Epithelial cell of esophagus (primary cell): ENCODE results near the gene ZCCHC24.
"Not testable (repeated sequence)": the region's sequence is repeated elsewhere in the genome, so short reads cannot be mapped to it uniquely, and the experiment has no call there.

ENCODE experiments used
- DNase-seq: peaks from one replicate; pipeline ENCODE4 v3.0.0; 2010; ENCODE audit warnings: low read depth
- H3K4me3 ChIP-seq: 2 replicates; pipeline ENCODE4 v1.5.1; 2011; ENCODE audit warnings: mild to moderate bottlenecking, low read length, control low read depth
- CTCF ChIP-seq: IDR thresholded peaks from 2 replicates; pipeline ENCODE4 v1.5.1; 2011; ENCODE audit warnings: low read depth, mild to moderate bottlenecking, low read length, control low read depth, inconsistent platforms; ENCODE audit not compliant: insufficient read depth; ENCODE audit errors: missing control alignments

ZCCHC24 gene

GRCh38 chr10:79453392-79453791 is 8.0 kb upstream of the ZCCHC24 start:
- DNase-seq, result peak; percentile 25
- TF ChIP-seq CTCF, result no peak
- no peak overlapping the region for H3K4me3 ChIP-seq

GRCh38 chr10:79452174-79452611 is 6.8 kb upstream of the ZCCHC24 start:
- TF ChIP-seq CTCF, result no peak
- no peak for DNase-seq

GRCh38 chr10:79451046-79451699 is 5.7 kb upstream of the ZCCHC24 start:
- no peak for DNase-seq
- TF ChIP-seq CTCF, result no peak
- H3K4me3 ChIP-seq, result no peak overlapping the region

More at GRCh38 chr10:79452174-79452611, 6.8 kb upstream of the ZCCHC24 start:
- no peak overlapping the region for H3K4me3 ChIP-seq

GRCh38 chr10:79449181-79450146 is 4.0 kb upstream of the ZCCHC24 start:
- no peak for TF ChIP-seq CTCF
- H3K4me3 ChIP-seq, result no peak overlapping the region
- no peak for DNase-seq

GRCh38 chr10:79448732-79449049 is 3.3 kb upstream of the ZCCHC24 start:
- no peak overlapping the region for H3K4me3 ChIP-seq
- TF ChIP-seq CTCF, result no peak
- no peak for DNase-seq

GRCh38 chr10:79447911-79448731 is 2.7 kb upstream of the ZCCHC24 start:
- no peak for DNase-seq
- no peak for TF ChIP-seq CTCF

GRCh38 chr10:79447249-79447648 is 1.8 kb upstream of the ZCCHC24 start:
- not testable (repeated sequence) for H3K4me3 ChIP-seq, DNase-seq

More at GRCh38 chr10:79447911-79448731, 2.7 kb upstream of the ZCCHC24 start:
- no peak overlapping the region for H3K4me3 ChIP-seq
